ENCODE measurements around the gene GRK3. TPM values are rescaled to one million over a fixed set of nuclear protein-coding genes. Genes with fewer than 3 reads are reported as not detected.
"Not testable (repeated sequence)": the region's sequence is repeated elsewhere in the genome, so short reads cannot be mapped to it uniquely, and the experiment has no call there.

The GRK3 gene
- polyA plus RNA-seq, 3 donors, result 8.2 to 10.2 (median 9.0) TPM

GRCh38 chr22:25546751-25547150 is 17.7 kb upstream of the GRK3 start:
- no peak for DNase-seq

GRCh38 chr22:25548866-25549464 is 15.5 kb upstream of the GRK3 start:
- no peak for DNase-seq

- no peak for DNase-seq
These were observed 13.1 kb upstream of the GRK3 start for GRCh38 chr22:25551396-25551795.

- not testable (repeated sequence) for DNase-seq
These were observed 12.1 kb upstream of the GRK3 start for GRCh38 chr22:25552405-25552804.

- DNase-seq, result no peak
These were observed 11.3 kb upstream of the GRK3 start for GRCh38 chr22:25553131-25553530.

GRCh38 chr22:25554238-25554671 is 10.2 kb upstream of the GRK3 start:
- no peak for DNase-seq

GRCh38 chr22:25554689-25555088 is 9.8 kb upstream of the GRK3 start:
- no peak for DNase-seq

GRCh38 chr22:25555586-25555985 is 8.9 kb upstream of the GRK3 start:
- DNase-seq, result no peak

GRCh38 chr22:25557218-25557617 is 7.3 kb upstream of the GRK3 start:
- no peak for DNase-seq

GRCh38 chr22:25558341-25558740 is 6.1 kb upstream of the GRK3 start:
- no peak for DNase-seq

GRCh38 chr22:25559910-25560309 is 4.6 kb upstream of the GRK3 start:
- DNase-seq, result not testable (repeated sequence)

- DNase-seq, result not testable (repeated sequence)
These were observed 3.3 kb upstream of the GRK3 start for GRCh38 chr22:25561182-25561581.

GRCh38 chr22:25561927-25562326 is 2.5 kb upstream of the GRK3 start:
- not testable (repeated sequence) for DNase-seq

GRCh38 chr22:25562966-25563760 is 1.3 kb upstream of the GRK3 start:
- not testable (repeated sequence) for DNase-seq

GRCh38 chr22:25563761-25564319 is 635 bp upstream of the GRK3 start:
- no peak for DNase-seq

- DNase-seq, result no peak
These were observed 653 bp downstream of the GRK3 start for GRCh38 chr22:25564979-25565677.

- DNase-seq, result no peak
These were observed 1.9 kb downstream of the GRK3 start for GRCh38 chr22:25566186-25566897.

- DNase-seq, result no peak
These were observed 2.4 kb downstream of the GRK3 start for GRCh38 chr22:25566898-25567235.

GRCh38 chr22:25567251-25567675 is 2.8 kb downstream of the GRK3 start:
- DNase-seq, result no peak

GRCh38 chr22:25568066-25568465 is 3.6 kb downstream of the GRK3 start:
- DNase-seq, result not testable (repeated sequence)

- DNase-seq, result no peak
These were observed 4.9 kb downstream of the GRK3 start for GRCh38 chr22:25569361-25569760.

- DNase-seq, result no peak
These were observed 5.5 kb downstream of the GRK3 start for GRCh38 chr22:25569983-25570382.

Measured in renal pelvis (tissue), 4 donors.